ENCODE results near the gene CDC42BPG. TPM values are rescaled to one million over a fixed set of nuclear protein-coding genes. Genes with fewer than 3 reads are reported as not detected.

The CDC42BPG gene
- total and polyA plus RNA-seq, 10 of the 15 experiments (the other 5 are each of a cell fraction or from before 2014, with no cell fraction given) = 0.02 to 1.3 (median 0.09) TPM; not detected in 1

- Histone ChIP-seq H4K20me1 (ENCODE audit: control insufficient read depth, insufficient read depth) (no peaks in the 10 kb centered on the region), H3K4me3 (no peak overlapping the region), H3K27me3 (replicated peaks in 1 of 2; ENCODE audit: control insufficient read depth in 2 of 2, insufficient read depth in 2 of 2, low read length in 1 of 2) (no peaks in the 10 kb centered on the region), H3K79me2 (ENCODE audit: control insufficient read depth, insufficient read depth, low read length) (no peaks in the 10 kb centered on the region), H3K9ac (ENCODE audit: control insufficient read depth, insufficient read depth, low read length) (no peak overlapping the region), H3K36me3 (ENCODE audit: control insufficient read depth in 2 of 2, insufficient read depth in 2 of 2, low read length in 1 of 2) (peaks cover 5 to 11% of the 10 kb centered on the region in 2 experiments; a peak in 3 of 4 replicates), H3K9me3 (replicated peaks; ENCODE audit: control insufficient read depth, insufficient read depth, low read length) (no peaks in the 10 kb centered on the region), H3K27ac (ENCODE audit: control insufficient read depth, insufficient read depth) (no peak overlapping the region), H2AFZ (ENCODE audit: control insufficient read depth, low read depth, low read length) (no peak overlapping the region), H3K4me1 (ENCODE audit: control insufficient read depth, insufficient read depth, low read length) (peaks cover 5% of the 10 kb centered on the region), H3K4me2 (ENCODE audit: control insufficient read depth, insufficient read depth) (no peak overlapping the region)
- intact Hi-C loops (cut with micrococcal nuclease; ENCODE audit: unreplicated experiment) = loop anchor here (2.0 kb wide), 1 partner anchor 53 kb away; no protein-coding TSS in a partner anchor
- BruUV-seq (replicated peaks) = TSS peak; percentile 48
- SMC1A ChIA-PET (ENCODE audit: uncharacterized antibody, unreplicated experiment) = interaction anchor here (0.7 to 2.6 kb wide), 3 partner anchors 12 to 57 kb away, joined by 3 to 9 read pairs (median 3); partner anchors contain the start of gene CDC42BPG
- DNase-seq (ENCODE audit: low read depth, low spot score) (no peak), ATAC-seq (peak; percentile 94), FAIRE-seq (peak; percentile 91)
- CTCF ChIA-PET = interaction anchor here (0.6 to 5.2 kb wide), 8 partner anchors 9 to 334 kb away, joined by 3 to 41 read pairs (median 4); partner anchors contain the start of genes CDC42BPG, FAU, MAP4K2 and SF1
- RAD21 ChIA-PET (ENCODE audit: unreplicated experiment) = interaction anchor here (0.7 to 1.2 kb wide), 4 partner anchors 9 to 61 kb away, joined by 3 to 6 read pairs (median 4); partner anchors contain the start of gene SF1
- WGBS (ENCODE audit: insufficient coverage, insufficient replicate concordance, low lambda C conversion rate, missing lambda C conversion rate) = 52% methylated on average over 15 of the region's 15 CpGs
- POLR2A ChIA-PET = interaction anchor here (0.8 to 1.0 kb wide), 2 partner anchors 9 to 15 kb away, joined by 3 read pairs; no protein-coding TSS in a partner anchor
- TF ChIP-seq CTCF (IDR thresholded peaks at IDR 0.05 in 2 of 3, conservative IDR thresholded peaks at IDR 0.05 in 1 of 3; ENCODE audit: control insufficient read depth in 2 of 3, extremely low read depth in 1 of 3, insufficient read depth in 1 of 3, low read depth in 3 of 3, low read length in 3 of 3) = peak; percentile 68 to 87 (median 70)
- 0 out of 2 replicates have a peak, but pooled peaks have one; percentile 35 for TF ChIP-seq YY1 (IDR thresholded peaks at IDR 0.05; ENCODE audit: low read depth, low read length)
- TF ChIP-seq RUNX3 (IDR thresholded peaks at IDR 0.05; ENCODE audit: low read length) = peak; percentile 32; the same call in 1 of the 2 replicates
- TF ChIP-seq IKZF1 (conservative IDR thresholded peaks at IDR 0.05) = no peak
- TF ChIP-seq RAD21 (IDR thresholded peaks at IDR 0.05; ENCODE audit: insufficient read depth, low read depth, low read length) = peak; percentile 70
- peak; percentile 78; the same call in 1 of the 2 replicates for TF ChIP-seq HDGF (IDR thresholded peaks at IDR 0.05)
- TF ChIP-seq CREB1 (IDR thresholded peaks at IDR 0.05; ENCODE audit: low read depth) = 0 out of 2 replicates have a peak, but pooled peaks have one; percentile 18
- no peak for TF ChIP-seq BACH1 (IDR thresholded peaks at IDR 0.05; ENCODE audit: borderline replicate concordance)
- TF ChIP-seq, protein P1, sequence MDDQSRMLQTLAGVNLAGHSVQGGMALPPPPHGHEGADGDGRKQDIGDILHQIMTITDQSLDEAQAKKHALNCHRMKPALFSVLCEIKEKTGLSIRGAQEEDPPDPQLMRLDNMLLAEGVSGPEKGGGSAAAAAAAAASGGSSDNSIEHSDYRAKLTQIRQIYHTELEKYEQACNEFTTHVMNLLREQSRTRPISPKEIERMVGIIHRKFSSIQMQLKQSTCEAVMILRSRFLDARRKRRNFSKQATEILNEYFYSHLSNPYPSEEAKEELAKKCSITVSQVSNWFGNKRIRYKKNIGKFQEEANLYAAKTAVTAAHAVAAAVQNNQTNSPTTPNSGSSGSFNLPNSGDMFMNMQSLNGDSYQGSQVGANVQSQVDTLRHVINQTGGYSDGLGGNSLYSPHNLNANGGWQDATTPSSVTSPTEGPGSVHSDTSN (IDR thresholded peaks at IDR 0.05; ENCODE audit: insufficient replicate concordance, low read depth, low read length) = no peak
- peak; percentile 55; the same call in 1 of the 2 replicates for TF ChIP-seq SMC3 (IDR thresholded peaks at IDR 0.05; ENCODE audit: borderline replicate concordance, low read length)
- TF ChIP-seq SREBF2 (IDR thresholded peaks at IDR 0.05; ENCODE audit: low read length) = no peak
- no peak for TF ChIP-seq MYC (IDR thresholded peaks at IDR 0.05; ENCODE audit: insufficient read depth, insufficient read length, insufficient replicate concordance, low read length, severe bottlenecking)
- in situ Hi-C loops (cut with MboI) = no loop called here
Observed at GRCh38 chr11:64787526-64788320, 56.7 kb downstream of the CDC42BPG start.
